ENCODE data around the gene ERCC8.

ERCC8 gene

DNA sequence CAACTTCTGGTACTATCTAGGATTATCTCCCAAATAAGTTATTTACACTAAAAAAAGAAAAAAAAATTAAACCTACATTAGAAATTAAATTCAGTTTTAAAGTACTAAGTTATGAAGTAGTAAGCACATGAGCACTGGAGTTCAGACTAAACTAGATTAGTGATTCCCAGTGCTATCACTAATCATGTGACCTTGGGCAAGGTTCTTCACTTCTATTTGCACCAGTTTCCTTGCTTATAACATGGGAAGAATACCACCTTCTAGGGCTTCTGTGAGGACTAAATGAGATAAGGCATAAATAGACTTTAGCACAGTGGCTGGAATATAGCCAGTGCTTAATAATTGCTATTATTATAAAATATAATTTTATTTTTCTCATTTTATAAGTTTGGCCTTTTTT is 111.3 kb downstream of the ERCC8 start:
- no peak for DNase-seq

GRCh38 chr5:60830581-60831127 is 114.2 kb downstream of the ERCC8 start:
- no peak for DNase-seq

GRCh38 chr5:60829490-60830266 is 115.2 kb downstream of the ERCC8 start:
- no peak for DNase-seq

DNA sequence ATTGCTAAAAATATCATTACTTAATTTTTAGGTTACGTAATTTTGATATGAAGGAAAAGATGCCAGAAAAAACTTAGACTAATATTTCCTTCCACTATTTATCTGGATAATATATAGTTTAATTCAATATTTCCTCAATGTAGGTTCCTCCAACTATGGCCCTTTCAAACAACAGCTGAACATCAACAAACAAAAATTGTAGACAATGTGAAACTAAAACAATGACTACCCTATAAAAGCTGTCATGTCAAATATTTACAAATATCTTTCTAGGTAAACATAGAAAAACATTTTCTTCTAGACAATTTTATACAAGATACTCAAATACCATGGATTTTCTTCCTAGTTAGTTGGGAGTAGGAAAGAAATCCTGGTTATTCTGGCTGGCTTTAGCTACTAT is 117.7 kb downstream of the ERCC8 start:
- no peak for DNase-seq

DNA sequence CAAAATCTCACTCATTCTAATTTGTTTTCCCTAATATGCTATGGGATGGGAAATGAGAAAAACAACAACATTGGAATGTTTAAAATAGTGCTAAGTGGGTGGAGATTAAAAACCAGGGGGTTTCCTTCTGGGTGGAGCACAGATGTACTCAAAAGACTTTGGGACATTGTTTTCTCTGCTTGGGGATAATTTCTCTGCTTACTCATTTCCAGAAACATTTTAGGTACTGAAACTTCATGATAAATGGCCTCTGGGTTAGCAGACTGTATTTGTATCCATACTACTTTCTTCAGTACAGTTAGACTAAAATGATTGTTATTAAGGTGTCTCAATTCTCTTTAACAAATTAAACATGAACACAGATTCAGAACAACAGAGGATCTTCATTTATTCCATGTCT is 118.2 kb downstream of the ERCC8 start:
- no peak for DNase-seq

Data from NCI-H1417 treated with DMSO at 0.1 percent for 48 hours (cell line).